NT2/D1 (cell line): ENCODE results near the gene ZSWIM8.

Experiments
- DNase-seq: peaks from one replicate; pipeline ENCODE4 v3.0.0-alpha.2; 2011; ENCODE audit warnings: low read depth, low spot score
- H3K27me3 ChIP-seq: 2 replicates; pipeline ENCODE4 v1.6.0; 2011; ENCODE audit warnings: mild to moderate bottlenecking; ENCODE audit not compliant: insufficient read length, insufficient read depth
- H3K36me3 ChIP-seq: 2 replicates; pipeline ENCODE4 v1.6.1; 2011; ENCODE audit warnings: mild to moderate bottlenecking, low read length, mixed read lengths; ENCODE audit not compliant: insufficient read depth, insufficient read length
- H3K4me1 ChIP-seq: 2 replicates; pipeline ENCODE4 v1.5.1; 2011; ENCODE audit not compliant: insufficient read depth, insufficient read length
- H3K4me3 ChIP-seq: 2 replicates; pipeline ENCODE4 v1.5.1; 2011; ENCODE audit warnings: low read depth; ENCODE audit not compliant: insufficient read length
- H3K9ac ChIP-seq: 2 replicates; pipeline ENCODE4 v1.6.0; 2011; ENCODE audit warnings: low read depth; ENCODE audit not compliant: insufficient read length
- H3K9me3 ChIP-seq: 2 replicates; pipeline ENCODE4 v1.5.1; 2011; ENCODE audit warnings: mild to moderate bottlenecking, low read length; ENCODE audit not compliant: insufficient read depth
- SUZ12 ChIP-seq: IDR thresholded peaks from 2 replicates; pipeline ENCODE4 v1.6.1; 2011; ENCODE audit not compliant: insufficient read length, insufficient read depth; ENCODE audit errors: extremely low read depth
- YY1 ChIP-seq: IDR thresholded peaks from 2 replicates; pipeline ENCODE4 v1.6.1; 2011; ENCODE audit not compliant: insufficient read length, insufficient read depth
- ZNF274 ChIP-seq: IDR thresholded peaks from 2 replicates; pipeline ENCODE4 v1.6.1; 2011; ENCODE audit warnings: mild to moderate bottlenecking, low read depth, low read length

ZSWIM8 gene

GRCh38 chr10:73813333-73813732 is 27.9 kb downstream of the ZSWIM8 start:
- peaks cover 4% of the 10 kb centered on the region for H3K4me1 ChIP-seq
- no peak overlapping the region for H3K4me3 ChIP-seq

GRCh38 chr10:73814276-73814895 is 29.0 kb downstream of the ZSWIM8 start:
- no peaks in the 10 kb centered on the region for H3K9me3 ChIP-seq
- no peak for DNase-seq
- H3K27me3 ChIP-seq: peaks cover 5% of the 10 kb centered on the region
- no peak overlapping the region for H3K9ac ChIP-seq
- H3K4me1 ChIP-seq: peaks cover 4% of the 10 kb centered on the region
- TF ChIP-seq SUZ12 (no peak), YY1 (no peak)
- H3K4me3 ChIP-seq: no peak overlapping the region
- H3K36me3 ChIP-seq: peaks cover 52% of the 10 kb centered on the region

More at GRCh38 chr10:73813333-73813732, 27.9 kb downstream of the ZSWIM8 start:
- DNase-seq: no peak
- H3K27me3 ChIP-seq: peaks cover 5% of the 10 kb centered on the region
- no peaks in the 10 kb centered on the region for H3K9me3 ChIP-seq
- H3K9ac ChIP-seq: no peak overlapping the region
- peaks cover 56% of the 10 kb centered on the region for H3K36me3 ChIP-seq
- no peak for TF ChIP-seq ZNF274
- no peak for TF ChIP-seq YY1
- TF ChIP-seq SUZ12: no peak

GRCh38 chr10:73814896-73815718 is 29.7 kb downstream of the ZSWIM8 start:
- no peak overlapping the region for H3K9ac ChIP-seq
- peaks cover 5% of the 10 kb centered on the region for H3K27me3 ChIP-seq
- peaks cover 49% of the 10 kb centered on the region for H3K36me3 ChIP-seq
- peaks cover 7% of the 10 kb centered on the region for H3K4me1 ChIP-seq
- no peak for DNase-seq
- H3K4me3 ChIP-seq: no peak overlapping the region
- TF ChIP-seq YY1: no peak
- H3K9me3 ChIP-seq: no peaks in the 10 kb centered on the region

GRCh38 chr10:73815719-73816030 is 30.3 kb downstream of the ZSWIM8 start:
- Histone ChIP-seq H3K4me3 (no peak overlapping the region), H3K9ac (no peak overlapping the region), H3K9me3 (no peaks in the 10 kb centered on the region), H3K27me3 (peaks cover 1% of the 10 kb centered on the region), H3K4me1 (peaks cover 7% of the 10 kb centered on the region), H3K36me3 (peaks cover 49% of the 10 kb centered on the region)
- DNase-seq: no peak
- TF ChIP-seq YY1 (no peak), ZNF274 (no peak), SUZ12 (no peak)

- Histone ChIP-seq H3K4me1 (peaks cover 7% of the 10 kb centered on the region), H3K36me3 (peaks cover 59% of the 10 kb centered on the region)
- no peak for DNase-seq
These were observed 31.7 kb downstream of the ZSWIM8 start for GRCh38 chr10:73816917-73817729.

GRCh38 chr10:73817826-73818225 is 32.4 kb downstream of the ZSWIM8 start:
- Histone ChIP-seq H3K36me3 (peaks cover 56% of the 10 kb centered on the region), H3K4me1 (peaks cover 7% of the 10 kb centered on the region), H3K4me3 (no peak overlapping the region), H3K27me3 (no peaks in the 10 kb centered on the region), H3K9ac (no peak overlapping the region), H3K9me3 (no peaks in the 10 kb centered on the region)
- no peak for DNase-seq
- TF ChIP-seq YY1 (no peak), SUZ12 (no peak), ZNF274 (no peak)

More at GRCh38 chr10:73816917-73817729, 31.7 kb downstream of the ZSWIM8 start:
- no peak overlapping the region for H3K4me3 ChIP-seq
- H3K9me3 ChIP-seq: no peaks in the 10 kb centered on the region
- H3K27me3 ChIP-seq: no peaks in the 10 kb centered on the region
- no peak for TF ChIP-seq YY1
- no peak for TF ChIP-seq SUZ12
- TF ChIP-seq ZNF274: no peak
- no peak overlapping the region for H3K9ac ChIP-seq

- no peaks in the 10 kb centered on the region for H3K9me3 ChIP-seq
- H3K27me3 ChIP-seq: no peaks in the 10 kb centered on the region
- peaks cover 5% of the 10 kb centered on the region for H3K4me1 ChIP-seq
- peaks cover 53% of the 10 kb centered on the region for H3K36me3 ChIP-seq
- H3K4me3 ChIP-seq: no peak overlapping the region
- no peak for DNase-seq
- no peak for TF ChIP-seq SUZ12
- no peak for TF ChIP-seq YY1
- TF ChIP-seq ZNF274: no peak
- H3K9ac ChIP-seq: no peak overlapping the region
These were observed 33.0 kb downstream of the ZSWIM8 start for GRCh38 chr10:73818402-73818801.
